ENCODE results near the gene CACNB4.
"Not testable (repeated sequence)": the region's sequence is repeated elsewhere in the genome, so short reads cannot be mapped to it uniquely, and the experiment has no call there.

CACNB4 gene

DNA sequence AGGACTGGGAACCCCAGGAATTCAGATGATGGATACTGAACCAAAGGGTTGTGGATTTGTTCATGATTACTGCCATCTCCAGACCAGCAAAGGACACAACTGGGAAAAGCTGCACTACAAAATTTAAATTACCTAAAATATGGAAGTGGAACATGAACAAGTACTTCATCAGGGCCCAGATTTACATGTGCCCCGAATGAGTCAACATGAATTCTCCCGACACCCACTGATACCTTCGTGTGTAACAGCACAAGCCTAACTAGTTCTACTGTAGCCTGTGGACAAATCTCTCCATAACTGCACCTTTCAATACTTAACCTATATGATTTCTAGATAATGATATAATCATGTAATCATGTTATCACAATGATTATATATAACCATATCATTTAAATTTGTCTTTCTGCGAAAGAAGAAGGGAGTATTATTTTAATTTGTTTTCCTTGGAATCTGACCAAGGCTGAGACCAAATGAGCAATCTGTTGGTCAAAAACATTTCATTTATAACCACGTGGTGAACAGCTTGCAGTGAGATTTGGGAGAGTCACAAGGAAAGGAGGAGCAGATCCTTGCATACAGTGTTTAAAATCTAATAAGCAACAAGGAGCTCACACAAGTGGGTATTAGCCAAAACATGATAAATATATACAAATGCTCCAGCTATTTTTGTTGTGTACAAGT is 70.5 kb downstream of the CACNB4 start:
- no peak for DNase-seq (ENCODE audit: low read depth, low spot score)
- H3K27ac ChIP-seq = no peak overlapping the region

DNA sequence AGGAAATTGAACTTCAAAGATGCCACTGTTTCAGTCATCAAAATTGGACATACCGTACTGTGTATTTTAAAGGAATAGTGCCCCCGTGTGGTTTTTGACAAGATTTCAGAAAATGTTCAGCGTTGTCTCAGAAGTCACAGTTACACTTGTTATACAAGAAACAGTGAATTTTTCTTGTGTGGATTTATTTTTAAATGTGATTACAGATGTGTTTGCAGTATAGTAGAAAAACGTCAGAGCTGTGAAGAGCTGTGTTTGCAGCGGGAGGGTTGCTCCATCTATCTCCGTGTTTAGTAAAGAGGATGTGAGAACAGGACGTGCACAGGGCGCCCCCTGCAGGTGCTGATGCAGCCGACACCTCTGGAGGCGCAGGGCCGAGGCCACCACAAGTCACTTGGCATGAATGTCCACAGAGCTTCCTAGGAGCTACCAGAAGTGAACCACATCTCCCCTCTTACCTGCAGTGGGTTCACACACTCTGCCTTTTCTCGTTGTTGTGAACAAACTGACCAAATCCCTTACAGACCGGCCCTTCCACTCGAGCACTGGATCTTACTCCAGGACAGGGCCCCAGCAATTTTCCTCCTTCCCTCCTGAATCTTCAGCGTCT is 73.1 kb downstream of the CACNB4 start:
- no peak for DNase-seq (ENCODE audit: low read depth, low spot score)
- no peak overlapping the region for H3K27ac ChIP-seq

DNA sequence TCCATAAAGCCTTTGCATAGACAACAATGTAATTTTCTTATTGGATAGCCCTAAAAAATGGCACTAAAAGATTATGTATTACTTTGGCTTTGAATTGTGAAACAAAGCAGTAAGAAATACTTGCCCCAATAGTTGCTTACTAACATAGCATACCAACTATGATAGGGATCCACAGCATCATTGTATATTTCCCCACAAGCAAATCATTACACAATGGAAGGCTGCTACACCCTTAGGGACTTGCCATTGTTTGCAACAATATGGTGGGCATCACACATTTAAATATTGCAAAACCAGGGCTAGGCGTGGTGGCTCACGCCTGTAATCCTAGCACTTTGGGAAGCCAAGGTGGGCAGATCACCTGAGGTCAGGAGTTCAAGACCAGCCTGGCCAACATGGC is 74.4 kb downstream of the CACNB4 start:
- DNase-seq (ENCODE audit: low read depth, low spot score) = no peak

DNA sequence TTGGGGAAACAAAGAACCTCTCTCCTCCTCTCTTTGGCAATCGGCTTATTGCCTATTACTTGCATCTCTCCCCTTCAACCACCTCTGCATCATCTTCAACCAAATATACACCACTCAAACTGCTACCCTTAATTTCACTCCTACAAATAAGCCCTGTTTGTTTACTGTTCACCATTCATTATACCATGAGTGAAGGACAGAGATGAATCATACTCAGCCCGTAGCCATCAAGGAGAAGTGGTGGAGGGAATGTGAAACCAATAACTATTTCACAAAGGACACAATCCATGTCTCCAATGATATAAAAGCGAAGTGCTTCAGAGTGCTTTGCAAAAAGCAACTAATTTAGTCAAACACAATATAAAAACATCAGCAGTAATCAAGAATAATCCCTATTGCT is 76.8 kb downstream of the CACNB4 start:
- DNase-seq (ENCODE audit: low read depth, low spot score) = no peak

More for the DNA sequence above, 74.4 kb downstream of the CACNB4 start:
- H3K27ac ChIP-seq = no peak overlapping the region

DNA sequence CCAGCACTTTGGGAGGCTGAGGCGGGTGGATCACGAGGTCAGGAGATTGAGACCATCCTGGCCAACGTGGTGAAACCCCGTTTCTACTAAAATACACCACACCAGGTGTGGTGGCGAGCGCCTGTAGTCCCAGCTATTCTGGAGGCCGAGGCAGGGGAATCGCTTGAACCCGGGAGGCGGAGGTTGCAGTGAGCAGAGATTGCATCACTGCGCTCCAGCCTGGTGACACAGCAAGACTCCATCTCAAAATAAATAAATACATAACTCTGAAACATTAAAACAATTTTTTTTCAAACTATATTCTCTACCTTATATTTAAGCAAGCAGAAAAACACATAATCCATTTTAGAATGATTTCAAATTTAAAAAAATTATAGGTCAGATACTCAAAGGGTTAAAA is 77.8 kb downstream of the CACNB4 start:
- DNase-seq (ENCODE audit: low read depth, low spot score); H3K27ac ChIP-seq: not testable (repeated sequence)

More for the DNA sequence above, 76.8 kb downstream of the CACNB4 start:
- no peak overlapping the region for H3K27ac ChIP-seq

DNA sequence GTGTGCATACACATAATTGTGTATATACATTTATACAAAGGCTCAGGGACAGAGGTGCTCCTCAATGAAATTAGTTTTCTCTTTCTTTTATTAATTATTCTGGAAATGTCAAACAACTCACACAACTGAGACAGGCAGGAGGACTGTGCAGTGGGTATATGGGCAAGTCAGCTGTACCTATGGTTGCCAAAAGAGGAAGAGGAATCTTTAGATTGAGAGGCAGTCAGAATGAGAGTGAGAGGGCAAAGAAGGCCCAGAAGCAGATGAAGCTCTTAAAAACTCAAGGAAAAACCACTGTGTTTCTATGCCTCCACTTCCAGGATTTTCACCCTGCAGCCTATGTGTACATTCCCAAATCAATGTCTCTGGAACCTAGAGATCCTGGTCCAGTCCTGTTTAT is 79.1 kb downstream of the CACNB4 start:
- no peak for DNase-seq (ENCODE audit: low read depth, low spot score)
- H3K27ac ChIP-seq = no peak overlapping the region

DNA sequence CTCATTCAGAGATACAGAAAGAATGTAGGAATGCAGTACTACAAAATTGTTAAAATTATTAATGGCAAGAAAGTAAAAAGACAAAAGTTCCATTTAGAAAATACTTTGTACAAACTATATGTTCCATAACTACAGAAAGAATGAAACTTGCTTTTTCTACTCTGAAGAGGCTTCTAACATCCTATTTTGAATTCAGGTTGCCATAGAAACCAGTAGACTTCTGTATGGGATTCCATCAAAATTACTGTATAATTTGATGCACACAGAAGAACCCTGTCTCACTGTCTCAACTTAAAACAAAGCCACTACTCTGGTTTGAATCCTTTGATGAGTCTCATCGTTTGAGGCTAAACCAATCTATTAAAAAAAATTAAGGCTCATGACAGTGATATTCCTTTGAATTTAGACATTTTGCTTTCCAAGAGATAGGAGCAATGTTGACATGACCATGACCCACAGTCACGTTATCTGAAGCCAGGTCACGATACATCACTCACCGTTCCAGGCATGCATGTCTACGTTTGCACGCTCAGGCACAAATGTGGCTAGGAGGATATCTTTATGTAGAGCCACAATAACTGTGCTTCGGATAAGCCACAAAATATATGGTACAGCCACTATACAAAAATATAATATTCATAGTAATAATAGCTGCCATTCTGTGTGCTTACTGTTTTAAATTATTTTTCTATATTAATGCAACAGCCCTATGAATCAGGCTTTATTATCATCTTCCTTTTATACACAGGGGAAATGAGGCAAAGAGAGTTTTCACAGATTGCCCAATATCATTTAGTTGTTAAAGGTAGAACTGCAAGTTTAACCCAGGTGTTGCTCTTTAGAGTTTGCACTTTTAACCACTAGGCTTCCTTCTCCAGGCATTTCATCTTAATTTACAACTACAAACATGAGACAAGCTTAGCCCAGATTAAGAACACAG is 82.4 kb downstream of the CACNB4 start:
- H3K27ac ChIP-seq = no peak overlapping the region
- no peak for DNase-seq (ENCODE audit: low read depth, low spot score)

DNA sequence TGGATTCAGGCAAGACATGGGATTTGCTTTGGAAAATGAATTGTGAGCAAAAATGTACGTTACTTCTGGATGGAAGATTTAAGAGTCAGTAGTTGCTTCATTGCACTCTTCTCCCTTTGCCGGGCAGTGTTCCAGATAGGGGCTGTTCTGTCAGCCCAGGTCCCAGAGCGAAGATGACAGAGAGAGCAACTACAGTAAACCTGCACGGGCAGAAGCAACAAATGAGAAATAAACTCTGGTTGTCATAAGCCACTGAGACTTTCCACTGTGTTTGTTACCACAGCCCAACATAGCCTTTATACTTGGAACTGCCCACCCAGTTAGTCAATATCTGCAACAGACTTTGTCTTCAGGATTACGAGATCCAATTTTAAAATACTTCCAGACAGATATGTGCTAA is 83.3 kb downstream of the CACNB4 start:
- H3K27ac ChIP-seq = no peak overlapping the region
- DNase-seq (ENCODE audit: low read depth, low spot score) = no peak

DNA sequence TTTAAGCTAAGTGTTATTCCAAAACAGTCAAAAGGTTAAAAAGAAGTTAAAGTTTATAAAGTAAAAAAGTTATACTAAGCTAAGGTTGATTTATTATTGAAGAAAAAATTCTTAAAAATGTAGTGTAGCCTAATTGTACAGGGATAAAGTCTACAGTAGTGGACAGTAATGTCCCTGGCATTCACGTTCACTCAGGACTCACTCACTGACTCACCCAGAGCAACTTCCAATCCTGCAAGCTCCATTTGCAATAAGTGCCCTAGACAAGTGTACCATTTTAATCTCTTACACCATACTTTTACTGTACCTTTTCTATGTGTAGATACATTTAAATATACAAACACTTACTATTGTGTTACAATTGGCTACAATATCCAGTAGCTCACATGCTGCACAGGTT is 86.1 kb downstream of the CACNB4 start:
- no peak for DNase-seq (ENCODE audit: low read depth, low spot score)
- no peak overlapping the region for H3K27ac ChIP-seq

DNA sequence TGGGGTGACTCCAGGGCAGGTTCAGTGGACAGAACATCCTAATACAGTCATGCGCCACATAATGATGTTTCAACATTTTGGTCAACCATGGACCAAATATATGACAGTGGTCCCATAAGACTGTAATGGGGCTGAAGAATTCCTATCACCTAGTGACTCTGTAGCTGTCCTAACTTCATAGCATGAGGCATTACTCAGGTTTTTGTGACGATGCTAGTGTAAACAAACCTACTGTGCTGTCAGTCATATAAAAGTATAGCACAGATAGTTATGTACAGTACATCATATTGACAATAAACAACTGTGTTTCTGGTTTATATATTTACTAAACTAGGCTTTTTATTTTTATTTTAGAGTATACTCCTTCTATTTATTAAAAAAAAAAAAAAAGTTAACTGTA is 87.1 kb downstream of the CACNB4 start:
- no peak overlapping the region for H3K27ac ChIP-seq
- DNase-seq (ENCODE audit: low read depth, low spot score) = no peak

DNA sequence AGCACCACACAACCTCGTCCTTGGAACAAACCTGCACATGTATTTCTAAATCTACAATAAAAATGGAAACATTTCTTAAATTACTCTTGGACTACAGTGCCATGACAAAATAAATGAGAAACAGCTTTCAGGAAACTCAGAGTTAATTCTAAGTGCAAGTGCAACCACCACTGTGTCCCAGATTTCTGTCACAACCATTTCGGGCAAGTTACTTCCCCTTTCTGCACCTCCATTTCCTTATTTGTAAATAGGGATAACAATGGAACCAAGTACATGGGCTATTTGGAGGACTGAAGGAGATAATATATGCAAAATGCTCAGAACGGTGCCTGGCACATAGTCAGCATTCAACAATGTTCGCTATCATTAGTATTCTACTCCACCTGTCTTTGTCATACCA is 93.2 kb downstream of the CACNB4 start:
- no peak overlapping the region for H3K27ac ChIP-seq
- no peak for DNase-seq (ENCODE audit: low read depth, low spot score)

DNA sequence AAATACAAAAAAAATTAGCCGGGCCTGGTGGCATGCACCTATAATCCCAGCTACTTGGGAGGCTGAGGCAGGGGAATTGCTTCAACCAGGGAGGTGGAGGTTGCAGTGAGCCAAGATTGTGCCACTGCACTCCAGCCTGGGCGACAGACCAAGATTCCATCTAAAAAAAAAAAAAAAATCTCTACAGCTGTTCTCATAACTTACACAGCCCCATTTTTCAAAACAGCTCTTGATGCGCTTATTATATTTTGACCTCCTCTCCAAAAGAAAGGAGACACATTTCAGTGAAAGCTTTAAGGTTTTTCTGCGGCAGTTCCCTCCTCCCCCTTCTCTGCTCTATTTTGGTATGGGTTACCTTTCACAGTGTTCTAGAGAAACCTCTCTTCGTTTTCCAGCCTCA is 95.6 kb downstream of the CACNB4 start:
- H3K27ac ChIP-seq; DNase-seq (ENCODE audit: low read depth, low spot score): not testable (repeated sequence)

DNA sequence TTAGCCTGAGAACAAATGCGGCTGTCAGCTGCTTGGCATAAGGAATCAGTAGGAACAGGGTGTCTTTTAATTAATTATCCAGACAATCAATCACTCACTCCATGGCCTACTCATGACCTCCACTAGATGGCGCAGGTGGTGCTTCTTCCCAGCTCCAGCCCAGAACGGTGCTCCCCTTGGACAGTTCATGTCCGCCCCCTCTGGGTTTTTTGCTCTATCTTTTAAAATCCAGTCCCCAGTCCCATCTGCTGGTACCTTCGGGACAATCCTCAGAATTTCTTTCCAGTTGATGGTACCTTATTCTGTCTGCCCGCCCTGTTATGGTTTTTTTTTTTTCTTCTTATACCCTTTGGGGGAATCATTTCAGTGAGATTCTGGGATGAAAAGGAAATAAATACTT is 99.8 kb downstream of the CACNB4 start:
- no peak overlapping the region for H3K27ac ChIP-seq
- no peak for DNase-seq (ENCODE audit: low read depth, low spot score)

DNA sequence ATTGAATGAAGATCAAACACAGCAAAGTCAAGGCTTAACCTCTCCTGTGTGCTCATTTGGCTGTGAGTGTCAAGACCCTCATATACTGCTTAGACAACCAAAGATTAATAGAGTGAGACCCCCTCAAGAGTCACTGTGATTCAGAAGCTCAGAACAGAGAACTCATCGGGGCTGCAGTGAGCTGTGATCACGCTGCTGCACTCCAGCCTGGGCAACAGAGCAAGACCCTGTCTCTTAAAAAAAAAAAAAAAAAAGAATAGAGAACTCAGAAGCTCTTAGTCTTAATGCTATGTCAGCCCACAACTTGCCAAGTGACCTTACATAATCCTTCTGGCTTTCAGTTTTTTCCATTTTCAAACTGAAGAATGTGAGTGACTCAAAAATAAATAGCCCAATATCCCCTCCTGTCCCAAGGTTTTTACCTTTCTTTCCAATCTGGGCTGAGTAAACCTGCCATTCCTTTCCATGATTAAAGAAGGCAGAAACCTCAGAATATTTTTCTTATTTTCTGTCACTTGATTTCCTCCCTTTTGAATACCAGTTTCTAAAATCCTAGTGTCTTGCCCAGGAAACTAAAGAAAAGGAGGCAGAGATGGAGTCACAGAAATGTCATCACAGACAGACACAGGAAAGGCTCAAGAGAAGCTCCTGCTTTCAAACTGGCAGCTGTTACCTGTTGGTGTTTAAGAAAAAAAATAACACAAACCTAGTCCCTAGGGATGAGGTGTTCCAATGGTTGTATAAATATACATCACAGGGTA is 102.4 kb downstream of the CACNB4 start:
- DNase-seq (ENCODE audit: low read depth, low spot score) = no peak
- H3K27ac ChIP-seq = no peak overlapping the region

DNA sequence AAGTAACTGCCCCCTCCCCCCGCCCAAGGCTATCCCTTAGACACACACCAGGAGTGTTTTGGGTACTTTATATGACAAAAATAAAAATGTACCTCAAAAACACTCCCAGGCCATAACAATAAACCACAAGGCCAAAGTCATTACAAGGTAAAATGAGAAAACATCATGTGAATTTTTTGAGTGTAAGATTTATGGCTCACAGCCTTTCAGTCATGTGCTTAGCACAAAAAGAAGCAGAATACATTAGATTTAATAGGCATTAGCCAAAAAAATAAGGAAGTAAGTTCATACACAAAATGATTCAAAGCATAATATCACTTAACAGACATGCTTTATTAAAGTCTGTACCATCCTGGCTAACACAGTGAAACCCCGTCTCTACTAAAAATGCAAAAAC is 103.7 kb downstream of the CACNB4 start:
- DNase-seq (ENCODE audit: low read depth, low spot score) = no peak

DNA sequence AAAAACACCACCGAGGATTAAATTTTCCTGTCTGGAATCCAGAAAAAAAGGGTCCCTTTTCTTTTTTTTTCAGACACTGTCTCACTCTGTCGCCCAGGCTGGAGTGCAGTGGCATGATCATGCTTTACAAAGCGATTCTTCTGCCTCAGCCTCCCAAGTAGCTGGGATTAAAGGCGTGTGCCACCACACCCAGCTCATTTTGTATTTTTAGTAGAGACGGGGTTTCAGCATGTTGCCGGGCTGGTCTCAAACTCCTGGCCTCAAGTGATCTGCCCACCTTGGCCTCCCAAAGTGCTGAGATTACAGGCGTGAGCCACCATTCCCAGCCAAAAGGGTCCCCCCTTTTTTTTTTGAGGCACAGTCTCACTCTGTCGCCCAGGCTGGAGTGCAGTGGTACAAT is 104.7 kb downstream of the CACNB4 start:
- not testable (repeated sequence) for H3K27ac ChIP-seq; DNase-seq (ENCODE audit: low read depth, low spot score)

More for the DNA sequence above, 103.7 kb downstream of the CACNB4 start:
- no peak overlapping the region for H3K27ac ChIP-seq

DNA sequence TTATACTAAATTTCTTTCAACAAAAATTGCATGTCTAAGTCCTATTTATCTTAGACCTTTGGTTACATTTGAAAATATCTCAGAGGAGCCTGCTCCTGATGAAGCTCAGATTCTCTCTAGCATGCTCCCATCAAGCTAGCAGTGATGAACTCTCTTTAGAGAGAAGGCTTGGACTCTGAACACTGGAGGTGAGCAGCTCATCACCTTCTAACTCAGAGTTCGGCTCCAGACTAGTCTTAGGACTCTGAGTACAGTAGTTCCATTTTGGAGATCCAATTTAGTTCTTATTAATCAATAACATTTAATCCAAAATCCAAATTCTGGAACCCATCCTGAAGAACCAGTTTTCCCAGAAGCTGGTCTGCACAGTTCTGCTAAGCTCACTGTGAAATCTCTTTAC is 107.8 kb downstream of the CACNB4 start:
- DNase-seq (ENCODE audit: low read depth, low spot score) = no peak
- H3K27ac ChIP-seq = no peak overlapping the region

DNA sequence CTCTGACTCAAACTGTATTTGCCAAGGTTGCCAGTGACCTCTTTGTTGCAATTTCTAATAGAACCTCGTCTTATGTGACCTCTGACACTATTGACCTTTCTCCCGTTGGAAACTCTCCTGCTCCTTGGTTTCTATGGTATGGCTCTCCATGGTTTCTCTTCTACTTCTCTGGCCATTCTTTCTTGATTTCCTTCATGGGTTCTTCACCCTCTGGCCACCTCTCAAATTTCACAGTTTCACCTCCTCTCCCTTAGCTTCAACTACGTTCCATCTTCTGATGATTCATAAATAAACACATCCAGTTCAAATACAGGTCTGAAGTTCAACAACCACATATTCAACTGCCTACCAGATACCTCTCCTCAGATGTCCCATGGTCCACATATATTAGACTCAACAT is 109.5 kb downstream of the CACNB4 start:
- H3K27ac ChIP-seq = no peak overlapping the region

DNA sequence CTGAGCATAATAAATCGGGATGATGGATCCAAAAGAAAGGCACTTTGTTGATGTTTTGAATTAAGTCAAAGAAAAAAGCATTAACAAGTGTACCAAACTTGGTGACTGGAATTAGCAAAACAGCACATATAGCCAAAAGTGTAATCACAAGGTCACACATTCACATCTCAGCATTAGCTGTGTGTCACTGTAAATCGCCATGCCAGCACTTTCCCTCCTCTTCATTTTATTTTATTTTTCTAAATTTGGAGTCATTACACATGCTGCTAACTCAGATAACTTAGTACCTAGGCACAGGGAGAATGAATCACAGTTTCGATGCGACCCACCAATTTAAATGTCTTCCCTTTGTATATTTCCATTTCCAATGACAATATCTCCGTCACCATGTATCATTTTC is 111.4 kb downstream of the CACNB4 start:
- no peak overlapping the region for H3K27ac ChIP-seq
- DNase-seq (ENCODE audit: low read depth, low spot score) = no peak

More for the DNA sequence above, 109.5 kb downstream of the CACNB4 start:
- DNase-seq (ENCODE audit: low read depth, low spot score) = no peak

DNA sequence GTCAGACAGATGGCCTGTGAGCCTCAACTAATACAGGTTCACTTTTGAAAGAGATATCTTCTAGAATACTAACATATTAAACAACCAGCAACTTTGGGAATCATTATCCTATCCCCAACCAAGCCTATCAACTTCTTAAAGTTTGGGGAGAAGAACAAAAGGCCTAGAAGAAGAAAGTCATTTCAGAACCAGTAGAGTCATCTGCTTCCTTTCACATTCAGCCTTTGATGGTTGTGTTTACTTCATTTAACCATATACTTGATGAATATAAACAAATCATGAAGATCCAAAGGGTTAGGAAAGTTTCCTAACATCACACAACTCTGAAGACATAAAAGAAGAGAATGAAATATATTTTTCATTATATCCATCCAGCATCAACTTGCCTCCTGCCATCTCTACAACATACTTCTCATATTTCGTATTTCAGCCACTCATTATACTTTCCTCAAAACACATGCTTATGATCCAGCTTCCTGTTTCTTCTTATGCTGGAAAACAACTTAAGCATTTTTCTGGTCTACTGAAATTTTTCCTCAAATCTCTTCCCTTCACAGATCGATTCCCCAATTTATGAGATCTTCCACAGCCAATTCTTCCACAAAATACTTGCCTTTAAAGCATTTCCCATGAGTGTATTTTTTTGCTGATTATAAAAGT is 114.3 kb downstream of the CACNB4 start:
- no peak for DNase-seq (ENCODE audit: low read depth, low spot score)
- H3K27ac ChIP-seq = no peak overlapping the region
